ENCODE data around the gene EFEMP2. TPM values are rescaled to one million over a fixed set of nuclear protein-coding genes. Genes with fewer than 3 reads are reported as not detected.

The EFEMP2 gene
- total and polyA plus RNA-seq, 2 experiments from 2014 or later, result 7.4 to 9.4 TPM

DNA sequence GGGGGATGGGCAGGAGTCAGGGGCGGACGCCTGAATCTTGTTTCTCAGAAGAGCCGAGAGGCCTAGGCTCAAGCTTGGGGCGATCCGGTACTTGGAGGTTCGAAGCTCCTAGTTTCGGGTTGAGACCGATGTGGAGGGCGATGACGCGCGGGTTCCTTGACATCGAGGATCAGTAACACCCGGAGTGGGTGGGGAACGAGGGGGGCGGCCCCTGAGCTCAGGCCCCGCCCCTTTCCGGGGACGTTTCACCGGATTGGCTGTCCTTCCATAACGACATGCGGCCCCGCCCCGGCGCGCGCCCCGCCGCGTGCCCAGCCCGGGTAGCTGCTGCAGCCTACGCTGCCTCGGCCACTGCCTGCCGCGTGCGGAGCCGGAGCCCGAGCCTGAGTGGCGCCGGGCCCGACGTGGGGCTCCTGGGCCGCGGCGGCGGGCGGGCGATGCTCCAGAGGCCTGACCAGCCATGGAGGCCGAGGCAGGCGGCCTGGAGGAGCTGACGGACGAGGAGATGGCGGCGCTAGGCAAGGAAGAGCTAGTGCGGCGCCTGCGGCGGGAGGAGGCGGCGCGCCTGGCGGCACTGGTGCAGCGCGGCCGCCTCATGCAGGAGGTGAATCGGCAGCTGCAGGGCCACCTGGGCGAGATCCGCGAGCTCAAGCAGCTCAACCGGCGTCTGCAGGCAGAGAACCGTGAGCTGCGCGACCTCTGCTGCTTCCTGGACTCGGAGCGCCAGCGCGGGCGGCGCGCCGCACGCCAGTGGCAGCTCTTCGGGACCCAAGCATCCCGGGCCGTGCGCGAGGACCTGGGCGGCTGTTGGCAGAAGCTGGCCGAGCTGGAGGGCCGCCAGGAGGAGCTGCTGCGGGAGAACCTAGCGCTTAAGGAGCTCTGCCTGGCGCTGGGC is 18.0 kb upstream of the EFEMP2 start, which contains the start of gene CCDC85B:
Gene CCDC85B, plus strand, starts transcription at position 350 of the 895 bp plus-strand sequence. Its CDS starts 111 bp downstream, at position 461.
- H3K27me3 Mint-ChIP-seq (ENCODE audit: insufficient read depth, low read depth, poor library complexity), result peaks cover 39% of the 10 kb centered on the region
- peaks cover 7% of the 10 kb centered on the region; the same call in 1 of the 2 replicates for H3K36me3 ChIP-seq (ENCODE audit: insufficient read depth)
- peaks cover 26% of the 10 kb centered on the region for H3K36me3 Mint-ChIP-seq (ENCODE audit: low read depth)
- H3K4me1 Mint-ChIP-seq, result peaks cover 42% of the 10 kb centered on the region
- H3K9me3 Mint-ChIP-seq, result peaks cover 2% of the 10 kb centered on the region; the same call in 1 of the 3 replicates
- H3K79me2 ChIP-seq (replicated peaks; ENCODE audit: insufficient read depth), result peaks cover 13% of the 10 kb centered on the region
- peak within 1 kb of the TSS; percentile 89 for H3K4me2 ChIP-seq
- no peak within 1 kb of the TSS for H3K27ac ChIP-seq (ENCODE audit: low read depth)
- H4K20me1 ChIP-seq (replicated peaks; ENCODE audit: insufficient read depth), result peaks cover 17% of the 10 kb centered on the region
- TF ChIP-seq POLR2AphosphoS5 (IDR thresholded peaks at IDR 0.05; ENCODE audit: low read depth) (peak; percentile 92), EZH2 (IDR thresholded peaks at IDR 0.05; ENCODE audit: low read depth, unreplicated experiment) (no peak), ZNF331 (CRISPR knock-in tag; IDR thresholded peaks at IDR 0.05; ENCODE audit: low read depth) (no peak), ZNF114 (CRISPR knock-in tag; IDR thresholded peaks at IDR 0.05) (no peak), CREB1 (CRISPR knock-in tag; IDR thresholded peaks at IDR 0.05; ENCODE audit: low read depth) (peak; percentile 25; the same call in 1 of the 2 replicates), NANOG (IDR thresholded peaks at IDR 0.05; ENCODE audit: borderline replicate concordance) (no peak), STAT1 (IDR thresholded peaks at IDR 0.05; ENCODE audit: unreplicated experiment) (no peak), EZH2phosphoT487 (IDR thresholded peaks at IDR 0.05; ENCODE audit: unreplicated experiment) (no peak), JUNB (IDR thresholded peaks at IDR 0.05; ENCODE audit: unreplicated experiment) (no peak)
- TF ChIP-seq, protein P1, sequence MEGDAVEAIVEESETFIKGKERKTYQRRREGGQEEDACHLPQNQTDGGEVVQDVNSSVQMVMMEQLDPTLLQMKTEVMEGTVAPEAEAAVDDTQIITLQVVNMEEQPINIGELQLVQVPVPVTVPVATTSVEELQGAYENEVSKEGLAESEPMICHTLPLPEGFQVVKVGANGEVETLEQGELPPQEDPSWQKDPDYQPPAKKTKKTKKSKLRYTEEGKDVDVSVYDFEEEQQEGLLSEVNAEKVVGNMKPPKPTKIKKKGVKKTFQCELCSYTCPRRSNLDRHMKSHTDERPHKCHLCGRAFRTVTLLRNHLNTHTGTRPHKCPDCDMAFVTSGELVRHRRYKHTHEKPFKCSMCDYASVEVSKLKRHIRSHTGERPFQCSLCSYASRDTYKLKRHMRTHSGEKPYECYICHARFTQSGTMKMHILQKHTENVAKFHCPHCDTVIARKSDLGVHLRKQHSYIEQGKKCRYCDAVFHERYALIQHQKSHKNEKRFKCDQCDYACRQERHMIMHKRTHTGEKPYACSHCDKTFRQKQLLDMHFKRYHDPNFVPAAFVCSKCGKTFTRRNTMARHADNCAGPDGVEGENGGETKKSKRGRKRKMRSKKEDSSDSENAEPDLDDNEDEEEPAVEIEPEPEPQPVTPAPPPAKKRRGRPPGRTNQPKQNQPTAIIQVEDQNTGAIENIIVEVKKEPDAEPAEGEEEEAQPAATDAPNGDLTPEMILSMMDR (conservative IDR thresholded peaks at IDR 0.05; ENCODE audit: low read depth in 2 of 2), result peak; percentile 22 to 29; a peak in 3 of 4 replicates
- TF ChIP-seq, protein P2, sequence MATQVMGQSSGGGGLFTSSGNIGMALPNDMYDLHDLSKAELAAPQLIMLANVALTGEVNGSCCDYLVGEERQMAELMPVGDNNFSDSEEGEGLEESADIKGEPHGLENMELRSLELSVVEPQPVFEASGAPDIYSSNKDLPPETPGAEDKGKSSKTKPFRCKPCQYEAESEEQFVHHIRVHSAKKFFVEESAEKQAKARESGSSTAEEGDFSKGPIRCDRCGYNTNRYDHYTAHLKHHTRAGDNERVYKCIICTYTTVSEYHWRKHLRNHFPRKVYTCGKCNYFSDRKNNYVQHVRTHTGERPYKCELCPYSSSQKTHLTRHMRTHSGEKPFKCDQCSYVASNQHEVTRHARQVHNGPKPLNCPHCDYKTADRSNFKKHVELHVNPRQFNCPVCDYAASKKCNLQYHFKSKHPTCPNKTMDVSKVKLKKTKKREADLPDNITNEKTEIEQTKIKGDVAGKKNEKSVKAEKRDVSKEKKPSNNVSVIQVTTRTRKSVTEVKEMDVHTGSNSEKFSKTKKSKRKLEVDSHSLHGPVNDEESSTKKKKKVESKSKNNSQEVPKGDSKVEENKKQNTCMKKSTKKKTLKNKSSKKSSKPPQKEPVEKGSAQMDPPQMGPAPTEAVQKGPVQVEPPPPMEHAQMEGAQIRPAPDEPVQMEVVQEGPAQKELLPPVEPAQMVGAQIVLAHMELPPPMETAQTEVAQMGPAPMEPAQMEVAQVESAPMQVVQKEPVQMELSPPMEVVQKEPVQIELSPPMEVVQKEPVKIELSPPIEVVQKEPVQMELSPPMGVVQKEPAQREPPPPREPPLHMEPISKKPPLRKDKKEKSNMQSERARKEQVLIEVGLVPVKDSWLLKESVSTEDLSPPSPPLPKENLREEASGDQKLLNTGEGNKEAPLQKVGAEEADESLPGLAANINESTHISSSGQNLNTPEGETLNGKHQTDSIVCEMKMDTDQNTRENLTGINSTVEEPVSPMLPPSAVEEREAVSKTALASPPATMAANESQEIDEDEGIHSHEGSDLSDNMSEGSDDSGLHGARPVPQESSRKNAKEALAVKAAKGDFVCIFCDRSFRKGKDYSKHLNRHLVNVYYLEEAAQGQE (IDR thresholded peaks at IDR 0.05; ENCODE audit: unreplicated experiment), result no peak
- TF ChIP-seq, protein P3, sequence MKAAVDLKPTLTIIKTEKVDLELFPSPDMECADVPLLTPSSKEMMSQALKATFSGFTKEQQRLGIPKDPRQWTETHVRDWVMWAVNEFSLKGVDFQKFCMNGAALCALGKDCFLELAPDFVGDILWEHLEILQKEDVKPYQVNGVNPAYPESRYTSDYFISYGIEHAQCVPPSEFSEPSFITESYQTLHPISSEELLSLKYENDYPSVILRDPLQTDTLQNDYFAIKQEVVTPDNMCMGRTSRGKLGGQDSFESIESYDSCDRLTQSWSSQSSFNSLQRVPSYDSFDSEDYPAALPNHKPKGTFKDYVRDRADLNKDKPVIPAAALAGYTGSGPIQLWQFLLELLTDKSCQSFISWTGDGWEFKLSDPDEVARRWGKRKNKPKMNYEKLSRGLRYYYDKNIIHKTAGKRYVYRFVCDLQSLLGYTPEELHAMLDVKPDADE (IDR thresholded peaks at IDR 0.05), result no peak
- TF ChIP-seq, protein P4, sequence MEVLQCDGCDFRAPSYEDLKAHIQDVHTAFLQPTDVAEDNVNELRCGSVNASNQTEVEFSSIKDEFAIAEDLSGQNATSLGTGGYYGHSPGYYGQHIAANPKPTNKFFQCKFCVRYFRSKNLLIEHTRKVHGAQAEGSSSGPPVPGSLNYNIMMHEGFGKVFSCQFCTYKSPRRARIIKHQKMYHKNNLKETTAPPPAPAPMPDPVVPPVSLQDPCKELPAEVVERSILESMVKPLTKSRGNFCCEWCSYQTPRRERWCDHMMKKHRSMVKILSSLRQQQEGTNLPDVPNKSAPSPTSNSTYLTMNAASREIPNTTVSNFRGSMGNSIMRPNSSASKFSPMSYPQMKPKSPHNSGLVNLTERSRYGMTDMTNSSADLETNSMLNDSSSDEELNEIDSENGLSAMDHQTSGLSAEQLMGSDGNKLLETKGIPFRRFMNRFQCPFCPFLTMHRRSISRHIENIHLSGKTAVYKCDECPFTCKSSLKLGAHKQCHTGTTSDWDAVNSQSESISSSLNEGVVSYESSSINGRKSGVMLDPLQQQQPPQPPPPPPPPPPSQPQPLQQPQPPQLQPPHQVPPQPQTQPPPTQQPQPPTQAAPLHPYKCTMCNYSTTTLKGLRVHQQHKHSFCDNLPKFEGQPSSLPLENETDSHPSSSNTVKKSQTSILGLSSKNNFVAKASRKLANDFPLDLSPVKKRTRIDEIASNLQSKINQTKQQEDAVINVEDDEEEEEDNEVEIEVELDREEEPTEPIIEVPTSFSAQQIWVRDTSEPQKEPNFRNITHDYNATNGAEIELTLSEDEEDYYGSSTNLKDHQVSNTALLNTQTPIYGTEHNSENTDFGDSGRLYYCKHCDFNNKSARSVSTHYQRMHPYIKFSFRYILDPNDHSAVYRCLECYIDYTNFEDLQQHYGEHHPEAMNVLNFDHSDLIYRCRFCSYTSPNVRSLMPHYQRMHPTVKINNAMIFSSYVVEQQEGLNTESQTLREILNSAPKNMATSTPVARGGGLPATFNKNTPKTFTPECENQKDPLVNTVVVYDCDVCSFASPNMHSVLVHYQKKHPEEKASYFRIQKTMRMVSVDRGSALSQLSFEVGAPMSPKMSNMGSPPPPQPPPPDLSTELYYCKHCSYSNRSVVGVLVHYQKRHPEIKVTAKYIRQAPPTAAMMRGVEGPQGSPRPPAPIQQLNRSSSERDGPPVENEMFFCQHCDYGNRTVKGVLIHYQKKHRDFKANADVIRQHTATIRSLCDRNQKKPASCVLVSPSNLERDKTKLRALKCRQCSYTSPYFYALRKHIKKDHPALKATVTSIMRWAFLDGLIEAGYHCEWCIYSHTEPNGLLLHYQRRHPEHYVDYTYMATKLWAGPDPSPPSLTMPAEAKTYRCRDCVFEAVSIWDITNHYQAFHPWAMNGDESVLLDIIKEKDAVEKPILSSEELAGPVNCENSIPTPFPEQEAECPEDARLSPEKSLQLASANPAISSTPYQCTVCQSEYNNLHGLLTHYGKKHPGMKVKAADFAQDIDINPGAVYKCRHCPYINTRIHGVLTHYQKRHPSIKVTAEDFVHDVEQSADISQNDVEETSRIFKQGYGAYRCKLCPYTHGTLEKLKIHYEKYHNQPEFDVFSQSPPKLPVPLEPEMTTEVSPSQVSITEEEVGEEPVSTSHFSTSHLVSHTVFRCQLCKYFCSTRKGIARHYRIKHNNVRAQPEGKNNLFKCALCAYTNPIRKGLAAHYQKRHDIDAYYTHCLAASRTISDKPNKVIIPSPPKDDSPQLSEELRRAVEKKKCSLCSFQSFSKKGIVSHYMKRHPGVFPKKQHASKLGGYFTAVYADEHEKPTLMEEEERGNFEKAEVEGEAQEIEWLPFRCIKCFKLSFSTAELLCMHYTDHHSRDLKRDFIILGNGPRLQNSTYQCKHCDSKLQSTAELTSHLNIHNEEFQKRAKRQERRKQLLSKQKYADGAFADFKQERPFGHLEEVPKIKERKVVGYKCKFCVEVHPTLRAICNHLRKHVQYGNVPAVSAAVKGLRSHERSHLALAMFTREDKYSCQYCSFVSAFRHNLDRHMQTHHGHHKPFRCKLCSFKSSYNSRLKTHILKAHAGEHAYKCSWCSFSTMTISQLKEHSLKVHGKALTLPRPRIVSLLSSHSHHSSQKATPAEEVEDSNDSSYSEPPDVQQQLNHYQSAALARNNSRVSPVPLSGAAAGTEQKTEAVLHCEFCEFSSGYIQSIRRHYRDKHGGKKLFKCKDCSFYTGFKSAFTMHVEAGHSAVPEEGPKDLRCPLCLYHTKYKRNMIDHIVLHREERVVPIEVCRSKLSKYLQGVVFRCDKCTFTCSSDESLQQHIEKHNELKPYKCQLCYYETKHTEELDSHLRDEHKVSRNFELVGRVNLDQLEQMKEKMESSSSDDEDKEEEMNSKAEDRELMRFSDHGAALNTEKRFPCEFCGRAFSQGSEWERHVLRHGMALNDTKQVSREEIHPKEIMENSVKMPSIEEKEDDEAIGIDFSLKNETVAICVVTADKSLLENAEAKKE (CRISPR knock-in tag; IDR thresholded peaks at IDR 0.05), result no peak
- DNase-seq (ENCODE audit: low spot score) (peak; percentile 94), ATAC-seq (peak; percentile 50)
- peak within 1 kb of the TSS; percentile 93 for H3K4me3 ChIP-seq
- H3K4me3 Mint-ChIP-seq, result peak within 1 kb of the TSS; percentile 98
- H3F3A ChIP-seq (replicated peaks; ENCODE audit: low read depth), result peaks cover 37% of the 10 kb centered on the region
- no peaks in the 10 kb centered on the region for H3K9me2 ChIP-seq (ENCODE audit: insufficient read depth)
- peaks cover 32% of the 10 kb centered on the region for H3K4me1 ChIP-seq (ENCODE audit: insufficient read depth)
- peaks cover 25% of the 10 kb centered on the region for H3K27me3 ChIP-seq (ENCODE audit: insufficient read depth)
- H2AFZ ChIP-seq, result peak within 1 kb of the TSS; percentile 84
- no peak within 1 kb of the TSS for H3K27ac Mint-ChIP-seq

Measured in GM23338 (cell line).